ENCODE results near the gene HDAC1. TPM values are rescaled to one million over a fixed set of nuclear protein-coding genes. Genes with fewer than 3 reads are reported as not detected.

Gene HDAC1
- total and polyA plus RNA-seq, 2 experiments from 2014 or later = 53.8 to 58.5 TPM

DNA sequence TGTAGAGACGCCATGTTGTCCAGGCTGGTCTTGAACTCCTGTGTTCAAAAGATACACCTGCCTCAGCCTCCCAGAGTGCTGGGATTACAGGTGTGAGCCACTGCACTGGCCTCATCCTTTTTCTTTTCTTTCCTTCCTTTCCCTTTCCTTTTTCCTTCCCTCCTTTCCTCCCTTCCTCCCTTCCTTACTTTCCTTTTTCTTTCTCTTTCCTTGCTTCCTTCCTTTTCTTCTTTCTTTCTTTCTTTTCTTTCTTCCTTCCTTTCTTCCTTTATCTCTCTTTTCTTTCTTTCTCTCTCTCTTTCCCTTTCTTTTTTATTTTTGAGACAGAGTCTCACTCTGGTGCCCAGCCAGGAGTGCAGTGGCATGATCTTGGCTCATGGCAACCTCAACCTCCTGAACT, 64.6 kb downstream of the HDAC1 start:
- H3K4me2 ChIP-seq (ENCODE audit: unreplicated experiment) = no peak overlapping the region
- no peak overlapping the region for H3K4me3 ChIP-seq
- H4K20me1 ChIP-seq (ENCODE audit: insufficient read depth) = no peaks in the 10 kb centered on the region
- H3K36me3 ChIP-seq (ENCODE audit: low read depth) = no peaks in the 10 kb centered on the region
- H3K79me2 ChIP-seq (ENCODE audit: insufficient read depth) = no peaks in the 10 kb centered on the region
- no peaks in the 10 kb centered on the region for H3K9me2 ChIP-seq (ENCODE audit: insufficient read depth)
- no peak for DNase-seq
- in situ Hi-C loops (cut with MboI) = no loop called here
- H3K9ac ChIP-seq = no peak overlapping the region
- no peaks in the 10 kb centered on the region for H3K27me3 ChIP-seq (replicated peaks; ENCODE audit: insufficient read depth)
- H3F3A ChIP-seq (ENCODE audit: insufficient read depth) = peaks cover 21% of the 10 kb centered on the region
- TF ChIP-seq EZH2phosphoT487 (IDR thresholded peaks at IDR 0.05; ENCODE audit: insufficient read depth, low read depth) (no peak), EZH2 (IDR thresholded peaks at IDR 0.05; ENCODE audit: insufficient read depth, poor library complexity, severe bottlenecking) (no peak)
- H3K9me3 ChIP-seq (ENCODE audit: low read depth) = no peaks in the 10 kb centered on the region
- no peak overlapping the region for H2AFZ ChIP-seq
- H3K27ac ChIP-seq = no peak overlapping the region
- WGBS, 2 experiments (ENCODE audit: low coverage in 1 of 2, low lambda C conversion rate in 2 of 2, missing lambda C conversion rate in 2 of 2) = 100% methylated on average over 1 of the region's 1 CpG
- H3K4me1 ChIP-seq (ENCODE audit: insufficient read depth) = peaks cover 27% of the 10 kb centered on the region

GRCh38 chr1:32357614-32358013, 65.7 kb downstream of the HDAC1 start:
- in situ Hi-C loops (cut with MboI) = no loop called here
- no peaks in the 10 kb centered on the region for H4K20me1 ChIP-seq (ENCODE audit: insufficient read depth)
- H2AFZ ChIP-seq = no peak overlapping the region
- peaks cover 20% of the 10 kb centered on the region for H3K4me1 ChIP-seq (ENCODE audit: insufficient read depth)
- no peaks in the 10 kb centered on the region for H3K36me3 ChIP-seq (ENCODE audit: low read depth)
- H3F3A ChIP-seq (ENCODE audit: insufficient read depth) = peaks cover 21% of the 10 kb centered on the region
- TF ChIP-seq EZH2 (IDR thresholded peaks at IDR 0.05; ENCODE audit: insufficient read depth, poor library complexity, severe bottlenecking) (no peak), EZH2phosphoT487 (IDR thresholded peaks at IDR 0.05; ENCODE audit: insufficient read depth, low read depth) (no peak)
- WGBS, 2 experiments (ENCODE audit: low coverage in 1 of 2, low lambda C conversion rate in 2 of 2, missing lambda C conversion rate in 2 of 2) = 36 to 41% methylated on average over 6 of the region's 6 CpGs
- DNase-seq = no peak
- H3K27ac ChIP-seq = no peak overlapping the region
- H3K27me3 ChIP-seq (replicated peaks; ENCODE audit: insufficient read depth) = no peaks in the 10 kb centered on the region
- no peaks in the 10 kb centered on the region for H3K79me2 ChIP-seq (ENCODE audit: insufficient read depth)
- no peak overlapping the region for H3K9ac ChIP-seq
- no peak overlapping the region for H3K4me3 ChIP-seq
- H3K4me2 ChIP-seq (ENCODE audit: unreplicated experiment) = no peak overlapping the region
- H3K9me3 ChIP-seq (ENCODE audit: low read depth) = no peaks in the 10 kb centered on the region
- no peaks in the 10 kb centered on the region for H3K9me2 ChIP-seq (ENCODE audit: insufficient read depth)

DNA sequence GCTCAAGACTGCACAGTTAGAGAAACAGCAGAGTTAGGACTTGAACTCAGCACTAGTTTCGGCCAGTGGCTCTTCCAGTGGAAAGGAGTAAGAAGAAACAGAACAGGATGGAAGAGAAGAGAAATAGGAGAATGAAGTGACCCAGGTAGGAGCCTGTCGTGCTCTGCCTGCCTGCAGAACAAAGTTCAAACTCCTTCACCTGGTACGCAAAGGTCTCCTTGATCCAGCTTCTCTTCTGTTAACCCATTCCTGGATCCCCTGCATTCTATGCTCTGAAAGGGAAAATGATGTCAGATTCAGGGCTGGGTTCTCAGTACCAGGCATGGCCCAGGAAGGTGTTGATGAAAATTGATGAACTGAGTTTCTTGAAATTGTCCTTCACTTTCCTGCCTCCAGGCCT, 66.6 kb downstream of the HDAC1 start:
- in situ Hi-C loops (cut with MboI) = no loop called here
- Histone ChIP-seq H3K9ac (no peak overlapping the region), H3K4me1 (ENCODE audit: insufficient read depth) (peaks cover 12% of the 10 kb centered on the region), H3K36me3 (ENCODE audit: low read depth) (no peaks in the 10 kb centered on the region), H3K4me2 (ENCODE audit: unreplicated experiment) (no peak overlapping the region), H3F3A (ENCODE audit: insufficient read depth) (peaks cover 22% of the 10 kb centered on the region), H4K20me1 (ENCODE audit: insufficient read depth) (no peaks in the 10 kb centered on the region), H3K27ac (no peak overlapping the region), H3K9me2 (ENCODE audit: insufficient read depth) (no peaks in the 10 kb centered on the region), H3K9me3 (ENCODE audit: low read depth) (no peaks in the 10 kb centered on the region), H2AFZ (no peak overlapping the region), H3K79me2 (ENCODE audit: insufficient read depth) (no peaks in the 10 kb centered on the region), H3K27me3 (replicated peaks; ENCODE audit: insufficient read depth) (no peaks in the 10 kb centered on the region), H3K4me3 (no peak overlapping the region)
- no peak for DNase-seq
- TF ChIP-seq EZH2 (IDR thresholded peaks at IDR 0.05; ENCODE audit: insufficient read depth, poor library complexity, severe bottlenecking) (no peak), EZH2phosphoT487 (IDR thresholded peaks at IDR 0.05; ENCODE audit: insufficient read depth, low read depth) (no peak)
- 69 to 79% methylated on average over 3 of the region's 3 CpGs for WGBS, 2 experiments (ENCODE audit: low coverage in 1 of 2, low lambda C conversion rate in 2 of 2, missing lambda C conversion rate in 2 of 2)

DNA sequence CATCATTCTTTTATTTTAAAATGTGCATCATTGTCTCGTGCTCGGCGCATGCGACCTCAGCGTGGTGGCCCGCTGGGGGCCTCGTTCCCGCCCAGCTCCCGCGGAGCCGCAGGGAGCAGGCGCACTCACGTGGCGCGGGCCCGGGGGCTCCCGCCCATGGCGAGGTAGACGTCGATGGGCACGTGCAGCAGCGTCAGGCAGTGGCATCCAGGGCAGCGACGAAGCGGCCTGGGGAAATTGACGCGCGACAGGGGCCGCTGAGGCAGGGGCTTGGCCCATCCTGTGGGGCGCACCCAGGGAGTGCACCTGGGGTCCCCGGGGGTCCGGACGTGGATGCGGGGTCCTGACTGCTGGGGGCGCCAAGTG, 69.4 kb downstream of the HDAC1 start:
- Histone ChIP-seq H3K9me3 (ENCODE audit: low read depth) (no peaks in the 10 kb centered on the region), H3K36me3 (ENCODE audit: low read depth) (0 out of 2 replicates have a peak, but pooled peaks cover 3% of the 10 kb centered on the region), H3K9ac (peak overlapping the region; percentile 76), H3K4me1 (ENCODE audit: insufficient read depth) (no peaks in the 10 kb centered on the region), H3K9me2 (ENCODE audit: insufficient read depth) (no peaks in the 10 kb centered on the region), H3K27ac (no peak overlapping the region), H3K27me3 (replicated peaks; ENCODE audit: insufficient read depth) (no peaks in the 10 kb centered on the region), H3K79me2 (ENCODE audit: insufficient read depth) (no peaks in the 10 kb centered on the region), H4K20me1 (ENCODE audit: insufficient read depth) (no peaks in the 10 kb centered on the region), H3F3A (ENCODE audit: insufficient read depth) (peaks cover 20% of the 10 kb centered on the region), H3K4me3 (peak overlapping the region; percentile 65), H3K4me2 (ENCODE audit: unreplicated experiment) (peak overlapping the region; percentile 55), H2AFZ (0 out of 2 replicates have a peak overlapping the region, but pooled peaks have one; percentile 64)
- peak; percentile 19 for DNase-seq
- no peak for TF ChIP-seq EZH2phosphoT487 (IDR thresholded peaks at IDR 0.05; ENCODE audit: insufficient read depth, low read depth)
- no peak for TF ChIP-seq EZH2 (IDR thresholded peaks at IDR 0.05; ENCODE audit: insufficient read depth, poor library complexity, severe bottlenecking)
- 34 to 36% methylated on average over 16 to 32 of the region's 35 CpGs for WGBS, 2 experiments (ENCODE audit: low coverage in 1 of 2, low lambda C conversion rate in 2 of 2, missing lambda C conversion rate in 2 of 2)
- in situ Hi-C loops (cut with MboI) = no loop called here

Measured in GM23248 (cell line).